SK-N-SH treated with all-trans-retinoic acid at 6 μM for 48 hours (cell line): ENCODE data around the gene FRMD5.

Experiments
- ARNTL ChIP-seq: fragments of 450-650 bp; formaldehyde crosslinking; IDR thresholded peaks from 2 replicates; pipeline ENCODE4 v1.5.0; 2020; ENCODE audit warnings: low read depth, mild to moderate bottlenecking, moderate library complexity, borderline replicate concordance
- BACH2 ChIP-seq: fragments of 250-450 bp; sonication (Bioruptor Pico); IDR thresholded peaks from 2 replicates; pipeline ENCODE4 v1.9.0; 2021; ENCODE audit warnings: mild to moderate bottlenecking, borderline replicate concordance
- CSDC2 ChIP-seq: fragments of 250-450 bp; sonication (Bioruptor Pico); IDR thresholded peaks from 2 replicates; pipeline ENCODE4 v1.5.0; 2020; ENCODE audit warnings: mild to moderate bottlenecking, moderate library complexity
- GLIS3 ChIP-seq: fragments of 250-450 bp; sonication (Bioruptor Pico); IDR thresholded peaks from 2 replicates; pipeline ENCODE4 v1.5.0; 2020; ENCODE audit warnings: mild to moderate bottlenecking, moderate library complexity
- ISL1 ChIP-seq: fragments of 250-450 bp; sonication (Bioruptor Pico); IDR thresholded peaks from 2 replicates; pipeline ENCODE4 v2.1.2; 2022; ENCODE audit warnings: mild to moderate bottlenecking, moderate library complexity
- TSHZ2 ChIP-seq: fragments of 250-450 bp; sonication (Bioruptor Pico); IDR thresholded peaks from 2 replicates; pipeline ENCODE4 v1.5.0; 2020; ENCODE audit warnings: mild to moderate bottlenecking, moderate library complexity
- ZFP3 ChIP-seq: fragments of 250-450 bp; sonication (Bioruptor Pico); IDR thresholded peaks from 2 replicates; pipeline ENCODE4 v1.5.0; 2020; ENCODE audit warnings: mild to moderate bottlenecking, moderate library complexity
- ZNF565 ChIP-seq: fragments of 450-650 bp; formaldehyde crosslinking; conservative IDR thresholded peaks from 2 replicates; pipeline ENCODE4 v1.5.0; 2020; ENCODE audit warnings: low read depth, mild to moderate bottlenecking, moderate library complexity
- TF ChIP-seq, protein P1 (sequence below): fragments of 250-450 bp; sonication (Bioruptor Pico); IDR thresholded peaks from 2 replicates; pipeline ENCODE4 v1.8.0; 2020; ENCODE audit warnings: mild to moderate bottlenecking, moderate library complexity, borderline replicate concordance

- TF ChIP-seq ZFP3 (CRISPR knock-in tag) (no peak), GLIS3 (no peak), ISL1 (CRISPR knock-in tag) (no peak), TSHZ2 (CRISPR knock-in tag) (no peak), BACH2 (CRISPR knock-in tag) (no peak), ARNTL (CRISPR knock-in tag) (no peak), ZNF565 (CRISPR knock-in tag) (no peak), CSDC2 (CRISPR knock-in tag) (no peak)
- TF ChIP-seq, protein P1, sequence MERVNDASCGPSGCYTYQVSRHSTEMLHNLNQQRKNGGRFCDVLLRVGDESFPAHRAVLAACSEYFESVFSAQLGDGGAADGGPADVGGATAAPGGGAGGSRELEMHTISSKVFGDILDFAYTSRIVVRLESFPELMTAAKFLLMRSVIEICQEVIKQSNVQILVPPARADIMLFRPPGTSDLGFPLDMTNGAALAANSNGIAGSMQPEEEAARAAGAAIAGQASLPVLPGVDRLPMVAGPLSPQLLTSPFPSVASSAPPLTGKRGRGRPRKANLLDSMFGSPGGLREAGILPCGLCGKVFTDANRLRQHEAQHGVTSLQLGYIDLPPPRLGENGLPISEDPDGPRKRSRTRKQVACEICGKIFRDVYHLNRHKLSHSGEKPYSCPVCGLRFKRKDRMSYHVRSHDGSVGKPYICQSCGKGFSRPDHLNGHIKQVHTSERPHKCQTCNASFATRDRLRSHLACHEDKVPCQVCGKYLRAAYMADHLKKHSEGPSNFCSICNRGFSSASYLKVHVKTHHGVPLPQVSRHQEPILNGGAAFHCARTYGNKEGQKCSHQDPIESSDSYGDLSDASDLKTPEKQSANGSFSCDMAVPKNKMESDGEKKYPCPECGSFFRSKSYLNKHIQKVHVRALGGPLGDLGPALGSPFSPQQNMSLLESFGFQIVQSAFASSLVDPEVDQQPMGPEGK (CRISPR knock-in tag) = no peak
These were observed 63.0 kb downstream of the FRMD5 start for GRCh38 chr15:44132057-44132456.
